ENCODE data around the gene MDP1.

Gene MDP1

GRCh38 chr14:24167469-24168114, 48.3 kb downstream of the MDP1 start:
- POLR2A ChIA-PET (ENCODE audit: low non-redundant PET), result no interaction called here
- CTCF ChIA-PET, result interaction anchor here (0.6 kb wide), 2 partner anchors 11 to 1087 kb away, joined by 3 to 5 read pairs; no protein-coding TSS in a partner anchor
- H3K27ac ChIP-seq, result peak overlapping the region; percentile 46
- TF ChIP-seq CTCF (conservative IDR thresholded peaks at IDR 0.05; ENCODE audit: low read depth), result no peak
- DNase-seq (ENCODE audit: low spot score), result no peak

- no peak for TF ChIP-seq CTCF (conservative IDR thresholded peaks at IDR 0.05; ENCODE audit: low read depth)
- no peak for DNase-seq (ENCODE audit: low spot score)
- ChIA-PET CTCF (interaction anchor here (0.5 kb wide), 1 partner anchor 22 kb away, joined by 3 read pairs; no protein-coding TSS in a partner anchor), POLR2A (ENCODE audit: low non-redundant PET) (no interaction called here)
- peak overlapping the region; percentile 22 for H3K27ac ChIP-seq
Observed at GRCh38 chr14:24165785-24166184, 50.1 kb downstream of the MDP1 start.

GRCh38 chr14:24164518-24164991, 51.3 kb downstream of the MDP1 start:
- POLR2A ChIA-PET (ENCODE audit: low non-redundant PET), result no interaction called here
- CTCF ChIA-PET, result no interaction called here
- no peak for DNase-seq (ENCODE audit: low spot score)
- TF ChIP-seq CTCF (conservative IDR thresholded peaks at IDR 0.05; ENCODE audit: low read depth), result no peak
- H3K27ac ChIP-seq, result peak overlapping the region; percentile 22

Measured in RWPE1 (cell line).